Activated CD4-positive, alpha-beta T cell treated with anti-CD3 and anti-CD28 coated beads, Interleukin-2, amount 10 ng/mL, durations not matched to agents 24 days and 14 days (primary cell): ENCODE measurements around the gene ABLIM1. TPM values are rescaled to one million over a fixed set of nuclear protein-coding genes. Genes with fewer than 3 reads are reported as not detected.

ENCODE experiments used
- DNase-seq: peaks from one replicate; pipeline ENCODE4 v3.0.0; 2022
- H3K27ac Mint-ChIP-seq: one replicate; pipeline ENCODE4 v1.8.0; 2022; ENCODE audit warnings: mild to moderate bottlenecking, mixed read lengths
- H3K27me3 Mint-ChIP-seq: one replicate; pipeline ENCODE4 v1.8.0; 2022; ENCODE audit warnings: mixed read lengths
- H3K36me3 Mint-ChIP-seq: one replicate; pipeline ENCODE4 v1.8.0; 2022; ENCODE audit warnings: low read depth, mild to moderate bottlenecking, mixed read lengths
- H3K4me1 Mint-ChIP-seq: one replicate; pipeline ENCODE4 v1.8.0; 2021; ENCODE audit warnings: mixed read lengths
- H3K4me3 Mint-ChIP-seq: one replicate; pipeline ENCODE4 v1.8.0; 2022; ENCODE audit warnings: mild to moderate bottlenecking, moderate library complexity, mixed read lengths
- H3K9me3 Mint-ChIP-seq: one replicate; pipeline ENCODE4 v1.8.0; 2021; ENCODE audit warnings: mixed read lengths
- intact Hi-C: fragments of 100-400 bp; cut with micrococcal nuclease; formaldehyde crosslinking; loops from one replicate; pipeline ENCODE4 v1.15.1; 2023
- total RNA-seq: library from RNA; stranded (reverse); gene quantifications from 2 replicates; pipeline ENCODE4 v1.2.3, GENCODE V29; 2022

The ABLIM1 gene
- total RNA-seq, 1 donor from 2014 or later = 16.5 TPM

- no peak for DNase-seq
- Mint-ChIP-seq H3K27me3 (peaks cover 47% of the 10 kb centered on the region), H3K4me1 (peaks cover 15% of the 10 kb centered on the region), H3K27ac (no peak overlapping the region), H3K36me3 (no peaks in the 10 kb centered on the region), H3K9me3 (no peaks in the 10 kb centered on the region), H3K4me3 (no peak overlapping the region)
- intact Hi-C loops = no loop called here
These were observed 260.4 kb downstream of the ABLIM1 start for GRCh38 chr10:114397651-114398145.

GRCh38 chr10:114396464-114396863, 261.6 kb downstream of the ABLIM1 start:
- Mint-ChIP-seq H3K4me3 (no peak overlapping the region), H3K27ac (no peak overlapping the region), H3K27me3 (peaks cover 34% of the 10 kb centered on the region), H3K36me3 (no peaks in the 10 kb centered on the region), H3K4me1 (peaks cover 15% of the 10 kb centered on the region), H3K9me3 (no peaks in the 10 kb centered on the region)
- intact Hi-C loops = no loop called here
- no peak for DNase-seq

- peaks cover 25% of the 10 kb centered on the region for H3K27me3 Mint-ChIP-seq
- intact Hi-C loops = no loop called here
- peaks cover 15% of the 10 kb centered on the region for H3K4me1 Mint-ChIP-seq
- H3K9me3 Mint-ChIP-seq = no peaks in the 10 kb centered on the region
- H3K36me3 Mint-ChIP-seq = no peaks in the 10 kb centered on the region
- DNase-seq = no peak
- H3K4me3 Mint-ChIP-seq = no peak overlapping the region
- no peak overlapping the region for H3K27ac Mint-ChIP-seq
These were observed 262.6 kb downstream of the ABLIM1 start for GRCh38 chr10:114395366-114396022.

GRCh38 chr10:114394531-114394930, 263.5 kb downstream of the ABLIM1 start:
- H3K4me3 Mint-ChIP-seq = no peak overlapping the region
- peaks cover 20% of the 10 kb centered on the region for H3K27me3 Mint-ChIP-seq
- intact Hi-C loops = no loop called here
- H3K36me3 Mint-ChIP-seq = no peaks in the 10 kb centered on the region
- H3K4me1 Mint-ChIP-seq = peaks cover 15% of the 10 kb centered on the region
- no peak overlapping the region for H3K27ac Mint-ChIP-seq
- peaks cover 4% of the 10 kb centered on the region for H3K9me3 Mint-ChIP-seq
- DNase-seq = no peak

- Mint-ChIP-seq H3K9me3 (peaks cover 6% of the 10 kb centered on the region), H3K36me3 (no peaks in the 10 kb centered on the region), H3K4me3 (no peak overlapping the region), H3K4me1 (peaks cover 17% of the 10 kb centered on the region), H3K27me3 (peaks cover 18% of the 10 kb centered on the region), H3K27ac (no peak overlapping the region)
- intact Hi-C loops = no loop called here
- DNase-seq = no peak
These were observed 264.2 kb downstream of the ABLIM1 start for GRCh38 chr10:114393886-114394285.

GRCh38 chr10:114393482-114393881, 264.6 kb downstream of the ABLIM1 start:
- Mint-ChIP-seq H3K9me3 (peaks cover 10% of the 10 kb centered on the region), H3K36me3 (no peaks in the 10 kb centered on the region), H3K4me1 (peaks cover 20% of the 10 kb centered on the region), H3K27me3 (peaks cover 16% of the 10 kb centered on the region), H3K27ac (no peak overlapping the region), H3K4me3 (no peak overlapping the region)
- intact Hi-C loops = no loop called here
- no peak for DNase-seq

- H3K4me3 Mint-ChIP-seq = no peak overlapping the region
- no peak overlapping the region for H3K27ac Mint-ChIP-seq
- intact Hi-C loops = no loop called here
- peaks cover 15% of the 10 kb centered on the region for H3K9me3 Mint-ChIP-seq
- peaks cover 15% of the 10 kb centered on the region for H3K27me3 Mint-ChIP-seq
- H3K36me3 Mint-ChIP-seq = peaks cover 2% of the 10 kb centered on the region
- DNase-seq = no peak
- peaks cover 19% of the 10 kb centered on the region for H3K4me1 Mint-ChIP-seq
These were observed 265.8 kb downstream of the ABLIM1 start for GRCh38 chr10:114392112-114392835.

GRCh38 chr10:114391599-114391998, 266.5 kb downstream of the ABLIM1 start:
- intact Hi-C loops = no loop called here
- Mint-ChIP-seq H3K27me3 (peaks cover 9% of the 10 kb centered on the region), H3K4me1 (peaks cover 13% of the 10 kb centered on the region), H3K36me3 (peaks cover 2% of the 10 kb centered on the region), H3K27ac (no peak overlapping the region), H3K9me3 (peaks cover 15% of the 10 kb centered on the region), H3K4me3 (no peak overlapping the region)
- no peak for DNase-seq

- DNase-seq = no peak
- Mint-ChIP-seq H3K27ac (no peak overlapping the region), H3K4me1 (peaks cover 11% of the 10 kb centered on the region), H3K36me3 (peaks cover 2% of the 10 kb centered on the region), H3K4me3 (no peak overlapping the region), H3K27me3 (no peaks in the 10 kb centered on the region), H3K9me3 (peaks cover 15% of the 10 kb centered on the region)
- intact Hi-C loops = no loop called here
These were observed 268.6 kb downstream of the ABLIM1 start for GRCh38 chr10:114389426-114389825.

- intact Hi-C loops = no loop called here
- DNase-seq = peak; percentile 56
- H3K9me3 Mint-ChIP-seq = peaks cover 15% of the 10 kb centered on the region
- peaks cover 10% of the 10 kb centered on the region for H3K4me1 Mint-ChIP-seq
- H3K36me3 Mint-ChIP-seq = peaks cover 2% of the 10 kb centered on the region
- H3K27ac Mint-ChIP-seq = peak overlapping the region; percentile 80
- no peaks in the 10 kb centered on the region for H3K27me3 Mint-ChIP-seq
- peak overlapping the region; percentile 41 for H3K4me3 Mint-ChIP-seq
These were observed 269.8 kb downstream of the ABLIM1 start for GRCh38 chr10:114388275-114388674.

- peaks cover 2% of the 10 kb centered on the region for H3K36me3 Mint-ChIP-seq
- intact Hi-C loops = no loop called here
- no peak overlapping the region for H3K4me3 Mint-ChIP-seq
- H3K27me3 Mint-ChIP-seq = peaks cover 4% of the 10 kb centered on the region
- DNase-seq = no peak
- peaks cover 15% of the 10 kb centered on the region for H3K9me3 Mint-ChIP-seq
- peaks cover 10% of the 10 kb centered on the region for H3K4me1 Mint-ChIP-seq
- no peak overlapping the region for H3K27ac Mint-ChIP-seq
These were observed 270.3 kb downstream of the ABLIM1 start for GRCh38 chr10:114387784-114388183.

- peaks cover 15% of the 10 kb centered on the region for H3K9me3 Mint-ChIP-seq
- H3K27me3 Mint-ChIP-seq = peaks cover 11% of the 10 kb centered on the region
- peaks cover 2% of the 10 kb centered on the region for H3K36me3 Mint-ChIP-seq
- H3K4me3 Mint-ChIP-seq = no peak overlapping the region
- H3K4me1 Mint-ChIP-seq = peaks cover 10% of the 10 kb centered on the region
- no peak overlapping the region for H3K27ac Mint-ChIP-seq
- DNase-seq = no peak
- intact Hi-C loops = no loop called here
These were observed 271.6 kb downstream of the ABLIM1 start for GRCh38 chr10:114386452-114386851.

- Mint-ChIP-seq H3K9me3 (peaks cover 15% of the 10 kb centered on the region), H3K4me3 (no peak overlapping the region), H3K27ac (no peak overlapping the region), H3K4me1 (peaks cover 10% of the 10 kb centered on the region), H3K27me3 (peaks cover 15% of the 10 kb centered on the region), H3K36me3 (peaks cover 2% of the 10 kb centered on the region)
- intact Hi-C loops = no loop called here
- no peak for DNase-seq
These were observed 272.5 kb downstream of the ABLIM1 start for GRCh38 chr10:114385557-114385956.

- Mint-ChIP-seq H3K27me3 (peaks cover 23% of the 10 kb centered on the region), H3K27ac (no peak overlapping the region), H3K9me3 (peaks cover 11% of the 10 kb centered on the region), H3K36me3 (peaks cover 2% of the 10 kb centered on the region), H3K4me1 (peaks cover 10% of the 10 kb centered on the region), H3K4me3 (no peak overlapping the region)
- no peak for DNase-seq
- intact Hi-C loops = no loop called here
These were observed 273.5 kb downstream of the ABLIM1 start for GRCh38 chr10:114384601-114385000.
